Posterior vena cava (tissue), 2 donors: ENCODE results near the gene INTS11. TPM values are rescaled to one million over a fixed set of nuclear protein-coding genes. Genes with fewer than 3 reads are reported as not detected.

Source experiments
- DNase-seq: peaks from one replicate; pipeline ENCODE4 v3.0.0-alpha.2; 2020; ENCODE audit warnings: low spot score
- intact Hi-C, 2 donors: fragments of 100-400 bp; cut with DNase I; formaldehyde crosslinking; loops; one replicate each; pipeline versions ENCODE4 v1.14.1 to v1.14.2; 2022 to 2023
- total RNA-seq, 2 donors: library from RNA; stranded (reverse); fragmentation: NEBNext Ultra II Directional; extraction: Animal tissue kit (Norgen Biotek cat#: 25700); gene quantifications; one replicate each; pipeline ENCODE4 v1.2.1, GENCODE V29; 2021
- donor health status: DM: yes; HTN: yes; CAD: no.
- donor health status: DM: yes; HTN: yes; CAD: no.

INTS11 gene
- total RNA-seq, 2 donors from 2014 or later = 61.8 to 65.6 TPM

DNA sequence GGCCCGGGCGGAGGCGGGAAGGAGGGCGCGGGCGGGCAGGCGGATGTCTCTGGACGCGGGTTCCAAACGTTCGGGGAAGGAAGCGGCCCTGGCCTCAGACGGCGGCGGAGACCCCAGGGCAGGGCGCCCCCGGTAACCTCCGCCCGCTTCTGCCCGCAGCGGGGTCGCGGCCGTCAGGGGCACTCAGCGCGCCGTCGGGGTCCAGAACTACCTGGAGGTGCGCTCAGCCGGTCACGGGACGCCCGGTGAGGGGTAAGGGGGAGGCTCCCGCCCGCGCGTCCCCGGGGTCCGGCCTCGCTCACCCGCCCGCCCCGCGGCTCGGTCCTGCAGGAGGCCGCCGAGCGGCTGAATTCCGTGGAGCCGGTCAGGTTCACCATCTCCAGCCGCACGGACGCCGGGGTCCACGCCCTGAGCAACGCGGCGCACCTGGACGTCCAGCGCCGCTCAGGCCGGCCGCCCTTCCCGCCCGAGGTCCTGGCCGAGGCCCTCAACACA is 15.7 kb downstream of the INTS11 start:
- intact Hi-C loops = no loop called here
- no peak for DNase-seq

DNA sequence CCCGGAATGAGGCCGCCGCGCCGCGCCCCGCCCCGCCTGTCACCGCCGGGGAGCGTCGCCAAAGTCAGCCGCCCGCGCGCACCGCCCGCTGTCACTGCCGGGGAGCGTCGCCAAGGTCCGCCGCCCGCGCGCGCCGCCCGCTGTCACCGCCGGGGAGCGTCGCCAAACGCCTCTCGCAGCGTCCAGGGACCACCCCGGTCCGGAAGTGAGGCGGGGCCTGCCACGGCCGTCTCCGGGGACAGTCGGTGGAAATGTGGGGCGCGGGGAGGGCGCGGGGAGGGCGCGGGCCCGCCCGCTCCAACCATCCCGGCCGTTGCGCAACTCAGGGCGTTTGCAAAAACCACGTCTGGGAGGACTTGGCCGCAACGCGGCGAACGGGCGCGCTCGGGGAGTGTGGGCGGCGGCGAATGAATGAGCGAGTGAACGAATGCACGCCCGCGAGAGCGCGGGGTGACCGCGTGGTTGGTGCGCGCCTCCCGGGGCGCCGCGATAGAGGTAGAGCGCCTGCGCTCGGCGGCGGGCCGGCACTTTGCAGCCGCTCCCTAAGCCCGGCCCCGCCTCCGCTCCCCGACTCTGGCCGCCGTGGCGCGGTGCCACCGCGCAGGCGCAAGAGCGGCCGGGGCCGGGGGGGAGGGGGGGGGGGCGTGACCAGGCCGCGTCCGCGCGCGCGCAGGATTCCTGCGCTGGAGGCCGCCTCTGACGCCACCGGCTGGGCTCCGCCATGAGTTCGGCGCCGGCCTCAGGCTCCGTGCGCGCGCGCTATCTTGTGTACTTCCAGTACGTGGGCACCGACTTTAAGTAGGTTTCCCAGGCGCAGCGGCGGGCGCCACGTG is 16.3 kb downstream of the INTS11 start, which contains the start of the genes ACAP3 and PUSL1:
TSS of gene ACAP3 (minus strand) at position 8 of the 833 bp plus-strand sequence. CDS start 115 bp downstream, outside the sequence.
TSS of gene PUSL1 (plus strand) at position 675 of the 833 bp plus-strand sequence. CDS start at position 722, 47 bp downstream.
- peak; percentile 98 for DNase-seq
- intact Hi-C loops = no loop called here

DNA sequence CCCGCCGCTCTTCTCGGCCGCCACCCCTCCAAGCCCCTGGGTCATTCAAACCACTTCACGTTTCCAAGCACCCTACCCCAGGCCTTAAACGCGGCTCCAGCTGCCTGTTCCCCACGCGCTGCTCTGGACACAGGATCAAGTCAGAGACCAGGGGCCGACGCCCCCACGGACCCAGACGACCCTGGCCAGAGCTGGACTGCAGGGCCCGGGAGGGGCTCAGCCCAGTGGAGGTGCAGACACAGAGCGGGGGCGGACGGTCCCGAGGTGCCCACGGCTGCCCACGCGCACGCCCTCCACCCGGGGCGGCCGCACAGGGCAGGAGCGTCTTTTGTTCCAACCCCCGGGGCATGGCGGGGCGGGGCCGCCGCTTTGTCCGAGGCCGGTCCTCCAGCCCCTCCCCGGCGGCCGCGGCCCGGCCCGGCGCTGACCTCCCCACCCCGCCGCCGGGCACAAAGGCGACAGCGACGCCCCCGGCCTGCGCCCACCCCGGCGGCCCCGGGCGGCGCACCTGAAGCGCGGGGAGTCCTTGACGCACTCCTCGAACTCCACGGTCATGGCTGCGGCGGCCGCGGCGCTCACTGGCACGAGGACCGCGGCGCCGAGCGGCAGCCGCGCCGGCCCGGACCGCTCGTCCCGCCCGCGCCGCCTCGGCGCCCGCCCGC is 17.1 kb downstream of the INTS11 start:
- peak; percentile 90 for DNase-seq
- intact Hi-C loops = no loop called here

DNA sequence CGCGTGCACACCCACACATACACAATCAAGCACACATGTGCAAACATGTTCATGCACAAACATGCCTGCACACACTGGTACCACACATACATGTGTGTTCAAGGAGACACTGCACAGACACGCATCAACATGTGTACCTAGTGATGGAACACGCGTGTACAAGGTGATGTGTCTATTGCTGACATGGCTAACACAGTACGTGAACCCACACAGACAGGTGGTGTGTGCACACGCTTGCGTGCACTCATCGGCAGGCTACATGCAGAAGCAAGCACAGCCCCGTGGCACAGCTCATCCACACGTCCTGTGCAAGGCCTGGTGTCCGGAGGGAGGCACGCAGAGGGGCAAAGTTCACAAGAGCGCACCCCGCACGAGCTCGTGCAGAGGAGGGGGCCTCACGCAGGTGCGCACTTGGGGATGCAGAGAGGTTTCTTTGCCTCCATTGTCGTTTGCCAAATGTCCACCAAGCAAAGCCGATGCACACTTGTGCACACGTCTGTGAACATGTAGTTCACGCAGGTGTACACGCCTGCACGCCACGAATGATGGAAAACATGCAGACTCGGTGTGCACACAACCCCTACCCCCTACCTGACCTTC is 17.7 kb downstream of the INTS11 start:
- intact Hi-C loops = no loop called here
- no peak for DNase-seq

DNA sequence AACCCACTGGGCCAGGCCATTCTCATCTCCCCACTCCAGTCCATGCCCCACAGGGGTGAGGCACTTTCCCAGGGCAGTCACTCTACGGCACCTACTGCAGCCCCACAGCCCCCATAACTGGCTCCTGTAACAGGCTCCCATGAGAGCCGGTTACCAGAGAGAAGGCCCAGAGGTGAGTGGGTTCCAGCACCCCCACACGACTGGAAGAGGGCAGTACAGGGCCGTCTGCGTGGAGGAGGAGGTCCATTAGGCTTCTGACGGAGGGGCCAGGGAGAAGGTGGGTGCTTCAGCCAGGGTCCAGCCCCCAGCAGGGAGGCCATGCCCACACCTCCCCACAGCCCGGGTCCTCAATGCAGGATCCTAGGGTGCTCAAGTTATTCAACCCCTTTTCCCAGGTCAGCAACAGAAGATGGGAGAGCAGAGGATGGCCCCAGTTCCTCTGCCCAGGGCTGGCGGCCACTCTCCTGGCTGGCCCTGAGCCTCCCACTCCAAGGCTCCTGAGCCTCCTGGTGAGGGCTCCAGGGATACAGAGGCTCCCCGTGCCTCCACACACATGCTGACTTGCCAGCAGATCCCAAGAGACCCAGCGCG is 18.3 kb downstream of the INTS11 start:
- intact Hi-C loops = no loop called here

DNA sequence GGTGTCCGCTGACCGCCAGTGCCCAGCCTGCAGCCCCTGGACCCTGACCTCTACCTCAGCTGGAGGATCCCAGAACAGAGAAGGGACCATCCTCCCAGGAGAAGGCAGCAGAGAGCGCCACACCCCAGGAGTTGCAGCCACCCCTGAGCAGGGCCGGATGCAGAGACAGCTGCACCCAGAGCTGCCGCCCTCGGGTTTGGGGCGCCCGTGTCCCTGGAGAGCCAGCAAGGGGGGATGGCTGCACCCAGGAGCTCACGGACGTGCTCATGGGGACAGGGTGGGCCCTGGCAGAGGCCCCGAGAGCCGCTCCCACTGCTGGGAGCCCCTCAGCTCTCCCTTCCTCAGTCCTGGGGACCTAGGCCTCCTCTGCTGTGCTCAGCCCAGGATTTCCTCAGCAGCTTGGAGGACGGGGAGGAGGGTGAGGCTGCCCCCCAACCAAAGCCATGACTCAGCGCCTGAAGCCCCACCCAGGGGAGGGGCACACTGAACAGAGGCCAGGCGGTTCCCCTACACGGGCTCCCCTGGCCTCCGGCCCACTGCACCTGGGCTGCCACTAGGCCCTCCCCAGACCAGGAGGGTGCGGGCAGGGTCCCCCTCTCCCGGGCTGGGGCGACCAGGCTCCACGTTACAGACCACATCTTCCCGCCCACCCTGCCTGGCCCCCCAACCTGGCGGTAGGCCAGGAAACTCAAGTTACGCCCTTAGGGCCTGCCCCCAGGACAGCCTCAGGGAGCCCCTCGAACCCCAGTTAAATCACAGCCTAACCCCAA is 19.0 kb downstream of the INTS11 start:
- no peak for DNase-seq
- intact Hi-C loops = no loop called here

More for the DNA sequence above, 18.3 kb downstream of the INTS11 start:
- no peak for DNase-seq

DNA sequence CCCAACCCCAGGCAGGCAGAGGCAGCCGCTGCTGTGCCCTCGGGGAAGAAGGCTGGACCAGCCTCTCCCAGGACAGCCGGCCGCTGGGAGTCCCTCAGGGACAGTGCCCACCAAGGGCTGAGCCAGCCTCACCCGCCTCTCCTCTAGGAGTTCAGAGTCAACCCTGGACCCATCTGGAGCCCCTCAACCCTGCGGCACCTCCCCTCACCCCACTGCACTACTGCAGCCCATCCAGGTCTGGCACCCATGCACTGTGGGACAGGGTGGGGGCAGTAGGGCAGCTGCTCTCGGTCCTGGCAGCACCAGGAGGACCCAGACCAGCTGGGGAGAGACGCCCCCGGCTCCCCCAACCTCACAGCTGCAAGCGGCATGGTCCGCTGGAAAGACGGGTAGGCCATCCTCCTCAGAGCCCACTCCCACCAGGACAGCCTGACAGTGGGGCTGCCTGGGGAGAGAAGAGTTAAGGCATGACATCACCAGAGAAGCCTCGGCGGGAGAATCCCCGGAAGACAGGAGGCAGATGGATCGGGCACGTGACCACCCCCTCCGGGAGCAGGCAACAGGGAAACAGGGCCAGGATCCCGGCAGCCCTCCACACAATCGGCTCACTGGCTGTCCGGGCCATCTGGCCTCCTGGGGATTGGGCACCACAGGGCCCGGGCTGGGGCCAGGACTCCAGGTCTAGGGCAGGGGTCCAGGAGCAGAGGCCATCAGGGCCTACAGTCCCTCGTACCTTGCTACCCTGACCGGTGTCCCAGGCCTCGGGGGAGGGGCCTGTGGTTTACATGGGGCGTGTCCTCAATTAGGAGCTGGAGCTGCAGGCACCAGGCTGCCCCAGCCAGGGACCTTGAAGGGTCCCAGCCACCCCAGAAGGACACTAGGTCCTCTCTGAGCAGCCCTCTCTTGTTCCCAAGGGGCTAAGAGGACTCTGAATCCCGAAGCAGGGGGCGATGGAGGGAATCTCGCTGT is 19.8 kb downstream of the INTS11 start:
- intact Hi-C loops = no loop called here
- DNase-seq = peak; percentile 93

DNA sequence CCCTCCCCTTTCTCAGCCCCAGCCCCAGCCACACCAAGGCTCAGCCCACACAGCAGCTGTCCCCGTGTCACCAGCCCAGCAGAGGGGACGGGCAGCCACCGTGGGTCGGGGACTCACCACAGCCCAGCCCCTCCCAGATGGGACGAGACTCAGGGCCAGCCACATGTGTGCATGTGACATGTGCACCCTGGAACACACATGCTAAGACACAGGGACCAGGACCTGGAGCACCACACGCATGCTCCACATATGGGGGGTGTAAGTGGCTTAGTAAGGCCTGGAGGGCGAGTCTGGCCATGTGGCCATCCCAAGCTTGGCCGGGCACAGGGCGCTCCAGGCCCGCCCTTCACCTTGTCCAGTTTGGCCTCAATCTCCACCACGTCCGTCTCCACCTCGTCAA is 20.7 kb downstream of the INTS11 start:
- DNase-seq = no peak
- intact Hi-C loops = no loop called here

DNA sequence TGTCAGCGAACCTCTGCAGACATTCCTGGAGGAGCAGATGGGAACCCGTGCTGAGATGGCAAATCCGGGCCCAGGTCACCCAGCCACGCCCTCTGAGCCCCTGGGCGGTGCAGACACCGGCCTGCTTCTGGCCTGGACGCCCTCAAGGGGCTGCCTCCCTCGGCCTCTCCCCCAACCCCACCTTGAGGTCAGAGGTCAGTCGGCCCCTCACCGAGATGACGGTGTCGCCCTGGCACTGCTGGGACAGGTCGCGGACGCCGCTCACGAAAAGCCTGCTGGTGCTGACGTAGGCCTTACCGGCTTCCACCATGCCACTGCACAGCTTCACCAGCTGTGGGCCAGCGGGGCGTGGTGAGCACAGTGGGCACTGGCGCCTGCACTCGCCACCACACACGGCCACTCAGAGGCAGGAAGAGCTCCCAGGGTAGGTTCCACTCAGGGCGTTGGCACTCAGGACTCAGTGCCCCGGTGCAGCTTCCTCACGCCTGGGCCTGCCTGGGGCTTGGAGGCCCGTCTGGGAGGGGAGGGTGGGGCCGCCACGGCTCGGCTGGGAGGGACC is 21.4 kb downstream of the INTS11 start:
- intact Hi-C loops = no loop called here
- DNase-seq = no peak

DNA sequence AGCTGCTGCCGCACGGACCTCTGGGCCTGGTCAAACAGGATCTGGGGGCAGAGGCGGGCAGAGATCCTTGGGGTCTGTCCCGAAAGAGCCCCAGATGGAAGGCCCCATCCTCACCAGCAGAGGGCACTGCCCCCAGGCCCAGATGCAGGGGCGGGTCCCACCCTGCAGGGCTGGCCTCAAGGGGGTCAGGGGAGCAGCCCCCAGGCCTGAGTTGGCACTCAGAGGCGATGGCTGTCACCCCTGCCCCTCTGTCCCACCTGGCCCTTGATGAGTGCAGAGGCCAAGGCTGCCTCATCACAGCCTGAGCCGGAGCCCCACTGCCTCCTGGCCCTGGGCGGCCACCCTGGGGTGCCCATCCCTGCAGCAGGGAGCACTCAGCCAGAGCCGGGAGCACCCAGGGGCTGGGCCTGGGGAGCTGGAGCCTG is 22.4 kb downstream of the INTS11 start:
- intact Hi-C loops = no loop called here
- no peak for DNase-seq

DNA sequence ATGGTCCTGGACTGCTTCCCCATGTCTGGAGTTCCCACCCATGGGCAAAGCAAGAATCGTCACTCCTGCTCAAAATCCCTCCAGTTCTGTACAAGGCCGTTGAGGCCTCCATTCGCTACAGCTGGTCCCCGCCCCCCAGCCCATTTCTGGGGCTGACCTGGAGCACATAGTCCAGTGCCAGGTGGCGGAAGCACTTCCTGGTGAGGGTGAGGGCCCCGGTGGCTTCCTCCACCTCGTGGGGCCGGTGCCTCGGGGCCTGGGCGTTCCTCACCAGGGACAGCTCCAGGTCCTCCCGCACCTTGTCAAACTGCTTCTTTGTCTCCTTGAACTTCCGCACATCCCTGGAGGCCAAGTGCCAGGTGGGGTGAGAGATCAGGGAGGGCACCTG is 24.1 kb downstream of the INTS11 start:
- intact Hi-C loops = no loop called here

DNA sequence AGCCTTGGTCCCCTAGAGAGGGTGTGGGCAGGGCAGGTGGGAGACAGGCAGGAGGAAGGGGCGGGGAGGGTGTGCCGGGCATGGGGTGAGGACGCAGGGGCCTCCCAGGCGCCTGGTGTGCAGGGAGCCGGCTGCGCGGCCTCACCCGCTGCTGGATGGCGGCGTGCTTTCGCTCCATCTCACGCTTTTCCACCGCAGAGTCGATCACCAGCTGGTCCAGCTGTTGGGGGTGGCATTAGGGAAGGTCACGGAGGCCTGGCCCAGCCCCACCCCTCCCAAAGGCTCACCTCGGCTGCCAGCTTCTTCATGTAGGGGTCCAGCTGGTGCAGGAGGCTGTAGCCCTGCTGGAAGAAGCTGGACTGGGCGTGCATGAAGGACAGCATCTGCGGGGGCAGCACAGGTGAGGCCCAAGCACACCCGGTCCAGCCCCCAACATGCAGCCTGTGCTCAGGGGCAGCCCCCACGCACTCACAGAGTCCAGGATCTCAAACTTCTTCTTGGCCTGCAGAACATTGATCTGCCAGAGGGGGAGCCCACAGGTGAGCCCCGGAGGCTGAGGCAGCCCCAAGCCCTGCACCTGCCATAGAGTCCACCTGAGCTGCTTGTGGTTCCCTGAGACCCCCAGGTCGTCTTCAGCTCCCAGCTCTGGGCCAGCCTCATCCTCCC is 24.6 kb downstream of the INTS11 start:
- intact Hi-C loops = no loop called here
- DNase-seq = no peak

More for the DNA sequence above, 24.1 kb downstream of the INTS11 start:
- no peak for DNase-seq

DNA sequence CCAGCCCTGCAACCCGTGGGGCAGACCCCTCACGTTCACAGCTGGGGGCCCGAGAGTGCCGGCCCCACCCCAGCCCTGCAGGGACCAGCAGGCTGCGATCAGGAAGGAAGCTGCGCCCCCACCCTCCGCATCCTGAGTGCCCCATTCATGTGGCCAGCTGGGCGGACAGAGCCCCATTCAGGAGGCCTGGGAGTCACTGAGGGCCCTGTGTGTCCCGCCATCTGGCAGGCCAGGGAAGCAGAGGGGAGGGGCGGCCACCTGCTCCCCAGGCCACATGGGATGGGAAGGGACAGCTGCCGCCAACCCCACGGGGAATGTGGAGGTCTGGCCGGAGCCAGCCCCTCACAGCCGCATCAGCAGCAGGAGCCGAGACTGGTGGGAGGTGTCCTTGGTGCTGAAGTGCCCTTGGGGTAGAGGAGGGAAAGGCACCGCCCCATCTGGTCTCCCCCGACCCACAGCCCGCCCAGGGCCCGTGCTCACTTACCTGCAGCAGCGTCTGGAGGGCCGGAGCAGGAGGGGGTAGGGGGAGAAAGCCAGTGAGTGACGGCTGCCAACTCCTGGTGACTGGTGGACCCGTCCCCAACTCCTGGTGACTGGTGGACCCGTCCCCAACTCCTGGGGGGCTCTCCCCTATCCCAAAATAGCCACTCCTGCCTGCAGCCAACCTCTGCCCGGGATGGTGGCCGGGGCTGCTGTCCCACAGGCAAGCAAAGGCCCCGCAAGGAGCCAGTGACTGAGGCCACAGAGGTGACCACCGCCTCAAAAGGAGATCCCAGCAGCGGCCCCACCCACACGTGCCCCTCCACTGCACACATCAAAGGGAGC is 25.4 kb downstream of the INTS11 start:
- no peak for DNase-seq
- intact Hi-C loops = no loop called here

DNA sequence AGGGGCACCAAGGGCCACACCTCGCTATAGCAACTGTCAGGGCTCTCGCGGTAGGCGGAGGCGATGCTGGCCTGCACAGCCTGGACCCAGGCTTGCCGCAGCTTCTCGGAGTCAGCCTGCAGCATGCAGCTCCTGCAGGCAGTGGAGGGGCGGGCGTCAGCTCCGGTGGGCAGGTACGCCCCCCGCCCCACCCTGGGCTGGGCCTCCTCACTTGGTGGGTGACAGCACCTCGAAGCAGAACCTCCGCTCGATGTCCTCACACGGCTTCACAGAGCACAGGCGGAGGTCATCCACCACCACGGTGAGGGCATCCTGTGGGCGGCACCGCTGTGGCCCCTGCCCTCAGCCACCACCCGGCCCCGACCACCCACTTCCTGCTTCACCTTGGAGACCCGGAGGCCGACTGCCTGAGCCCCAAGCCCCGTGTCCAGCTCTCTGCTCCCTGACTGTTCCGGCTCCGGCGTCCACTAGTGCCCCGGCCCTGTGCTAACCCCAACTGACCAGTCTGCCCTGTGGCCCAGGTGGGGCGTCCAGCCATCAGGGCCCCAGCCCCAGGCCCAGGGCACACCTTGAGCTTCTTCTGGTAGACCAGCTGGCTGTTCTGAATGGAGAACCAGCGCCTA is 26.5 kb downstream of the INTS11 start:
- DNase-seq = no peak
- intact Hi-C loops = no loop called here
